GM13976 (cell line): ENCODE data around the gene SLC1A7.

ENCODE experiments used
- DNase-seq: peaks from one replicate; pipeline ENCODE4 v3.0.0; 2012; ENCODE audit warnings: low spot score
- CTCF ChIP-seq: IDR thresholded peaks from 2 replicates; pipeline ENCODE4 v1.5.1; 2012; ENCODE audit warnings: borderline replicate concordance, mild to moderate bottlenecking; ENCODE audit not compliant: insufficient read depth; ENCODE audit errors: extremely low read depth, missing control alignments, control extremely low read depth
- in situ Hi-C: fragments of 300-500 bp; cut with MboI; formaldehyde crosslinking; loops from one replicate; pipeline ENCODE4 v1.12.0; 2022; ENCODE audit warnings: low sequenced_read_pairs, mixed read lengths, inconsistent platforms; ENCODE audit not compliant: unreplicated experiment

The SLC1A7 gene

GRCh38 chr1:53038566-53038965, 103.9 kb downstream of the SLC1A7 start:
- in situ Hi-C loops, result no loop called here
- no peak for DNase-seq
- TF ChIP-seq CTCF, result no peak
